Measurements from ENCODE around the gene MEG3.
"Not testable (repeated sequence)": the region's sequence is repeated elsewhere in the genome, so short reads cannot be mapped to it uniquely, and the experiment has no call there.

DNA sequence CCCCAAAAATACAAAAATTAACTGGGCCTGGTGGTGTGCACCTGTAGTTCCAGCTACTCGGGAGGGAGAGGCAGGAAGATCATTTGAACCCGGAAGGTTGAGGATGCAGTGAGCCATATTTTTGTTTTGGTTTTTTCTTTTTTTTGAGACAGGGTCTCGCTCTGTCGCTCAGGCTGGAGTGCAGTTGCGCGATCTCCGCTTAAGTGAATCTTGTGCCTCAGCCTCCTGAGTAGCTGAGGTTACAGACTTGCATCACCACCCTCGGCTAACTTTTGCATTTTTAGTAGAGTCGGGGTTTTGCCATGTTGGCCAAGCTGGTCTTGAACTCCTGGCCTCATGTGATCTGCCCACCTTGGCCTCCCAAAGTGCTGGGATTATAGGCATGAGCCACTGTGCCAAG, 24.5 kb upstream of the MEG3 start:
- not testable (repeated sequence) for TF ChIP-seq EZH2phosphoT487 (IDR thresholded peaks at IDR 0.05; ENCODE audit: borderline replicate concordance, low read length); CTCF (IDR thresholded peaks at IDR 0.05; ENCODE audit: low read depth, low read length, poor library complexity, severe bottlenecking)

Data from DOHH2 (cell line).